HG02970 (cell line): ENCODE measurements around the gene PEX10.

ENCODE experiments used
- ATAC-seq: cut with Tn5 transposase; IDR thresholded peaks from one replicate; pipeline ENCODE4 v1.9.1; 2021; ENCODE audit warnings: mild to moderate bottlenecking, moderate library complexity, moderate number of reproducible peaks; ENCODE audit not compliant: unreplicated experiment, low FRiP score

The PEX10 gene

DNA sequence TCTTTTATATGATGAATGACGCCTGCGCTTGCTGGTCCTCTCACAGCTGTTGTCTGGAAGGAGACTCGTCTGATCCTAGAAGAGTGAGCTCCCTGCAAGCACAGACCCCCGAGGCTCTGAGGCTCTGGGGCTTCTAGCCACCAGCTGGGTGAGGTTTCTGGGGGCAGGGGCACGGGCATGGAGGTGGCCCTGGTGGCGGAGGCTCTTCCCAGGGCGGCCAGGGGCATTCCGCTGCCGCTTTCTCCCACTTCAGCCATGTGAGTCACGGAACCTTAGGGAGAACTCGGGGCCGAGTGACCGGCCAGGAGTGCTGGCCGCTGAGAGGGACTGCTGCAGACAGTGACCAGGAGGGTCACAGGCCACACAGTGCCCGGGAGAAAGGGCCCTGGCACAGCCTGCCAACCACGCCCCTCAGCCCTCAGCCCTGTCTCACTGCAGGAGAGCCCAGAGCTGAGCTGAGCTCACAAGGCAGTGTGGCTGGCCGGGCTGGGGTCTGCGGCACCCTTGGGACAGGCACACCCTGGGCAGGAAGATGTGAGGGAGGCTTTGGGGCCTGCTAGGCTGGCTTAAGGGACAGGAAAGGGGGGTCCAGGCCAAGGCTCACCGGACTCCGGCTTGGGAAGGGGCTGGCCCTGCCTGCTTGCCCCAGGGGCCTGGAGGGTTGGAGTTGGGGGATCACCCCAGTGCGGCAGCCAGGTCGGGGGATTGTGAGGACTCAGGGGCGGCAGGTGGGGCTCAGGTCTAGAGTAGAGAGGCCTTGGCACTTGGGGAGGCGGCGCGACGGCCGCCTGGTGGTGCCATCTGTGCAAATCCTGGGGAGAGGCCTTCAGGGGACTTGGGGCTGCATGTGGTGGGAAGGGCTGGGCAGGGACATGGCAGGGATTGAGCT is 56.7 kb downstream of the PEX10 start:
- ATAC-seq = no peak

GRCh38 chr1:2354511-2355372 is 57.6 kb downstream of the PEX10 start:
- no peak for ATAC-seq
